Stimulated activated CD4-positive, alpha-beta T cell treated with anti-CD3 and anti-CD28 coated beads, Interleukin-15, amount 100 ng/mL, for 48 hours (primary cell): ENCODE results near the gene SLIT3.

Experiments used
- DNase-seq, 2 donors: peaks; one replicate each; pipeline ENCODE4 v3.0.0-alpha.2; 2020; ENCODE audit warnings: low read depth in 2 of 2

SLIT3 gene

GRCh38 chr5:169265888-169266287 is 35.1 kb downstream of the SLIT3 start:
- DNase-seq: no peak

GRCh38 chr5:169263591-169263990 is 37.3 kb downstream of the SLIT3 start:
- DNase-seq: no peak

GRCh38 chr5:169260896-169261569 is 39.9 kb downstream of the SLIT3 start:
- DNase-seq: no peak

- no peak for DNase-seq
These were observed 42.5 kb downstream of the SLIT3 start for GRCh38 chr5:169258372-169259000.

- DNase-seq: no peak
These were observed 44.7 kb downstream of the SLIT3 start for GRCh38 chr5:169256191-169256590.

GRCh38 chr5:169253071-169253470 is 47.9 kb downstream of the SLIT3 start:
- DNase-seq: no peak

- no peak for DNase-seq
These were observed 49.4 kb downstream of the SLIT3 start for GRCh38 chr5:169251333-169252084.

- DNase-seq: no peak
These were observed 50.1 kb downstream of the SLIT3 start for GRCh38 chr5:169250887-169251286.

GRCh38 chr5:169248996-169249395 is 51.9 kb downstream of the SLIT3 start:
- no peak for DNase-seq

GRCh38 chr5:169248550-169248949 is 52.4 kb downstream of the SLIT3 start:
- DNase-seq: no peak

- DNase-seq: no peak
These were observed 56.1 kb downstream of the SLIT3 start for GRCh38 chr5:169244812-169245211.

GRCh38 chr5:169243651-169244422 is 57.1 kb downstream of the SLIT3 start:
- DNase-seq: no peak

GRCh38 chr5:169242849-169243186 is 58.1 kb downstream of the SLIT3 start:
- no peak for DNase-seq

- no peak for DNase-seq
These were observed 58.6 kb downstream of the SLIT3 start for GRCh38 chr5:169242175-169242848.

- no peak for DNase-seq
These were observed 71.5 kb downstream of the SLIT3 start for GRCh38 chr5:169229342-169229892.

- no peak for DNase-seq
These were observed 74.0 kb downstream of the SLIT3 start for GRCh38 chr5:169226895-169227294.

GRCh38 chr5:169225830-169226356 is 75.0 kb downstream of the SLIT3 start:
- DNase-seq: no peak

- DNase-seq: no peak
These were observed 77.4 kb downstream of the SLIT3 start for GRCh38 chr5:169223595-169223953.

- DNase-seq: no peak
These were observed 77.9 kb downstream of the SLIT3 start for GRCh38 chr5:169222934-169223594.

GRCh38 chr5:169221519-169221918 is 79.4 kb downstream of the SLIT3 start:
- no peak for DNase-seq

- no peak for DNase-seq
These were observed 81.0 kb downstream of the SLIT3 start for GRCh38 chr5:169219961-169220360.
